Measurements from ENCODE around the gene IL12RB2. TPM values are rescaled to one million over a fixed set of nuclear protein-coding genes. Genes with fewer than 3 reads are reported as not detected.

IL12RB2 gene
- polyA plus RNA-seq, 3 donors: not detected

Small RNAs within 50 kb of the gene (small RNA-seq; reads per million reads assigned to genes)
- gene RNU4ATAC4P (ENCODE audit: insufficient read length, low read depth): not detected
- not detected for gene RNU6-387P (ENCODE audit: insufficient read length, low read depth)

Other genes with a start within 250 kb of the IL12RB2 start
- not detected for gene C1orf141, start 172.9 kb upstream of the IL12RB2 start, polyA plus RNA-seq
- gene IL23R, start 141.4 kb upstream of the IL12RB2 start, polyA plus RNA-seq: not detected
- gene SERBP1, start 122.5 kb downstream of the IL12RB2 start, polyA plus RNA-seq: 10 to 100 TPM; 38.2 to 78.8 (median 75.3) TPM